IgD-negative memory B cell (primary cell): Measurements from ENCODE around the gene KAT2B. TPM values are rescaled to one million over a fixed set of nuclear protein-coding genes. Genes with fewer than 3 reads are reported as not detected.
"Not testable (repeated sequence)": the region's sequence is repeated elsewhere in the genome, so short reads cannot be mapped to it uniquely, and the experiment has no call there.

Experiments used
- H3K27ac Mint-ChIP-seq, 3 donors: one replicate each; pipeline ENCODE4 v1.8.0; 2020 to 2022; ENCODE audit warnings: mild to moderate bottlenecking in 3 of 3, mixed read lengths in 3 of 3, moderate library complexity in 1 of 3
- H3K27me3 Mint-ChIP-seq: one replicate; pipeline ENCODE4 v1.8.0; 2021; ENCODE audit warnings: mixed read lengths
- H3K36me3 Mint-ChIP-seq: one replicate; pipeline ENCODE4 v1.8.0; 2020; ENCODE audit warnings: mild to moderate bottlenecking, mixed read lengths
- H3K4me1 Mint-ChIP-seq, 3 donors: one replicate each; pipeline ENCODE4 v1.8.0; 2020 to 2022; ENCODE audit warnings: mixed read lengths in 3 of 3, mild to moderate bottlenecking in 1 of 3
- H3K4me3 Mint-ChIP-seq, 4 donors: one replicate each; pipeline ENCODE4 v1.8.0; 2020 to 2022; ENCODE audit warnings: mild to moderate bottlenecking in 4 of 4, mixed read lengths in 4 of 4, moderate library complexity in 3 of 4
- H3K9me3 Mint-ChIP-seq, 3 donors: one replicate each; pipeline ENCODE4 v1.8.0; 2020 to 2021; ENCODE audit warnings: mixed read lengths in 3 of 3, mild to moderate bottlenecking in 1 of 3
- polyA plus RNA-seq: library from polyadenylated mRNA; unstranded; fragments of 300-500 nt; fragmentation: Illumina TruSeq; gene quantifications from one replicate; pipeline ENCODE4 v1.2.3, GENCODE V29; 2021

The KAT2B gene
- 4.8 TPM for polyA plus RNA-seq

DNA sequence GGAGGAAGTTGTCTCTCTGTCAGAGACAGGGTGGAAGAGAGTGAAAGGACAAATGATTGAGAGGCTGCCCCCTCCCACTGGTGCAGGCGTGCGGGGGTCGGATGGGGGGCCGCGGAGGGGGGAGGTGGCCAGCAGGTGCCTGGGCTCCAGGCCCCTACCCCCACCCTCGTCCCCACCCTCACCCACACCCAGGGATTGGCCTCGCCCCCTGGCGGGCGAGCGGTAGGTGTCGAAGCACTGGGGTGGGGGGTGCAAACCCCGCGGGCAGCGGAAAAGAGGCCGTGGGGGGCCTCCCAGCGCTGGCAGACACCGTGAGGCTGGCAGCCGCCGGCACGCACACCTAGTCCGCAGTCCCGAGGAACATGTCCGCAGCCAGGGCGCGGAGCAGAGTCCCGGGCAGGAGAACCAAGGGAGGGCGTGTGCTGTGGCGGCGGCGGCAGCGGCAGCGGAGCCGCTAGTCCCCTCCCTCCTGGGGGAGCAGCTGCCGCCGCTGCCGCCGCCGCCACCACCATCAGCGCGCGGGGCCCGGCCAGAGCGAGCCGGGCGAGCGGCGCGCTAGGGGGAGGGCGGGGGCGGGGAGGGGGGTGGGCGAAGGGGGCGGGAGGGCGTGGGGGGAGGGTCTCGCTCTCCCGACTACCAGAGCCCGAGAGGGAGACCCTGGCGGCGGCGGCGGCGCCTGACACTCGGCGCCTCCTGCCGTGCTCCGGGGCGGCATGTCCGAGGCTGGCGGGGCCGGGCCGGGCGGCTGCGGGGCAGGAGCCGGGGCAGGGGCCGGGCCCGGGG lies at the start of gene KAT2B:
TSS of gene KAT2B (plus strand) at position 682 of the 783 bp plus-strand sequence. CDS start at position 714, 32 bp downstream.
- Mint-ChIP-seq H3K27ac (peak within 1 kb of the TSS; percentile 98 to 99 (median 98)), H3K4me3 (peak within 1 kb of the TSS; percentile 96 to 100 (median 98)), H3K27me3 (no peaks in the 10 kb centered on the region), H3K9me3 (no peaks in the 10 kb centered on the region), H3K36me3 (no peaks in the 10 kb centered on the region), H3K4me1 (peaks cover 30 to 35% (median 32%) of the 10 kb centered on the region in 3 donors)

DNA sequence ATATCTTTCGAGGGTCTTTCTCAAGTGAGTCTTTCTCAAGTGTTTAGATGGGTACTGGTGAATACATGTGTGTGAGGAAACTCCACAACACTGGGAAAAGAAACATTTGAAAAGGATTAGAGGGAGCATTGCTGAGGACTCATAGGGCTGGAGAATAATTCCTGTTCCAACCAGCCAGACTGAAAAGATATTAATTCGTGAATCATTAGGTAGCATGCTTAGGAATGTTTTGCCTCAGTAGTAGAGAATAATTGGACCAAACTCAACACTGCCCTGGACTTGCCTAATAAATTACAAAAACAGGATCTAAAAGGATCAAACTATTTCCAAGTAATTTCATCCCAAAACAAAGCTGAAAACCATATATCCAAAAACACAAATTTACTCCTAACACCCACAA lies 45.5 kb upstream of the KAT2B start:
- peaks cover 0 to 2% (median 0%) of the 10 kb centered on the region in 3 donors for H3K4me1 Mint-ChIP-seq
- peaks cover 2 to 6% (median 2%) of the 10 kb centered on the region in 3 donors for H3K9me3 Mint-ChIP-seq
- H3K4me3 Mint-ChIP-seq: no peak overlapping the region
- peaks cover 2% of the 10 kb centered on the region for H3K36me3 Mint-ChIP-seq
- H3K27ac Mint-ChIP-seq: no peak overlapping the region
- H3K27me3 Mint-ChIP-seq: no peaks in the 10 kb centered on the region

DNA sequence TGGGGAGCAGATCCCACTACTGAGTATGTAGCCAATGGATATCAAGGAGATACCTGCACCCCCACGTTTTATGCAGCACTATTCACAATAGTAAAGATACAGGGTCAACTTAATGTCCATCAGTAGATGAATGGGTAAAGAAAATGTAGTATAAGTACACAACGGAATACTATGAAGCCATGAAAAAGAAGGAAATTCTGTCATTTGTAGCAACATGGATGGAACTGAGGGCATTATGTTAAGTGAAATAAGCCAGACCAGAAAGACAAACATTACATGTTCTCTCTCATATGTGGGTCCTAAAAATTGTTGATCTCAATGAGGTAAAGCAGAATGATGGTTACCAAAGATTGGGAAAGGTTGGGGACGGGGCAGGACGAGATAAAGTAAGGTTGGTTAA lies 42.7 kb upstream of the KAT2B start:
- H3K4me3 Mint-ChIP-seq: no peak overlapping the region
- H3K36me3 Mint-ChIP-seq: peaks cover 2% of the 10 kb centered on the region
- peaks cover 2 to 6% (median 2%) of the 10 kb centered on the region in 3 donors for H3K9me3 Mint-ChIP-seq
- H3K4me1 Mint-ChIP-seq: no peaks in the 10 kb centered on the region
- no peak overlapping the region for H3K27ac Mint-ChIP-seq
- no peaks in the 10 kb centered on the region for H3K27me3 Mint-ChIP-seq

DNA sequence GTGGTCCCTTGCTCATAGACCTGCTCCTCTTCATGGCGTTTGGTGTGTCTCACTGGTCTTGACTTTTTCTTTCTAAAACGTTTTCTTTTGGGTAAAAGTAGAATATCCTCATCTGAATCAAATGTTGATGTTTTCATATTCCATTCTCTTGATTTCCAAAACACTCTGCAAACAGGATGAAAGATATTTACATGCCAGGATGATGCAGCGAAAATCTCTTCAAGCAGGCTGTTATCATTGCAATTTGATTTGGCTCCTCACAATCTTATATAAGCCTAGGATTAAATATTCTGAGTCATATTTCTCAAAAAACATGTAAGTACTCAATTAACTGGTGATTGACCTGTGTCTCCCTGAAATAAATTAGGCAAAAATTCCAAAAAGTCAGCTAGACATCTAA lies 38.3 kb upstream of the KAT2B start:
- Mint-ChIP-seq H3K27me3 (no peaks in the 10 kb centered on the region), H3K4me3 (no peak overlapping the region), H3K4me1 (no peaks in the 10 kb centered on the region), H3K27ac (no peak overlapping the region), H3K9me3 (peaks cover 0 to 6% (median 2%) of the 10 kb centered on the region in 3 donors), H3K36me3 (no peaks in the 10 kb centered on the region)

DNA sequence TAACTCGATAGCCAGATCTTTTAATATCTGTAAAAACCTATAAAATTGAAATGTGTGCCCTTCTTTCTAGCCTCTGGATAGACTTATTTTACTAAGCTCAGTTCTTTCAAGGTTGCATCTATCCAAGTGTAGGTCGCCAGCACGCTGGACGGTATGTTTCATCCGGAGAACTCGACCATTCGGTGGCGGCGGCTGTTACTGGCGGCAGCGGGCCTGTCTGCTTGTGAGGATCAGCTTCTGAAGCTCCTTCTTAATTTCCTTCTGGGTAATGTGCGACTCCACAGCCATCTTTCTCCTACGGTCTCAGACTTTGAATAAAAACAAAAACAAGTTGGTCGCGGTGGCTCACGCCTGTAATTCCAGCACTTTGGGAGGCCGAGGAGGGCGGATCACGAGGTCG lies 32.3 kb upstream of the KAT2B start:
- Mint-ChIP-seq H3K27me3 (no peaks in the 10 kb centered on the region), H3K9me3 (no peaks in the 10 kb centered on the region), H3K27ac (no peak overlapping the region), H3K4me1 (no peaks in the 10 kb centered on the region), H3K4me3 (no peak overlapping the region), H3K36me3 (no peaks in the 10 kb centered on the region)

DNA sequence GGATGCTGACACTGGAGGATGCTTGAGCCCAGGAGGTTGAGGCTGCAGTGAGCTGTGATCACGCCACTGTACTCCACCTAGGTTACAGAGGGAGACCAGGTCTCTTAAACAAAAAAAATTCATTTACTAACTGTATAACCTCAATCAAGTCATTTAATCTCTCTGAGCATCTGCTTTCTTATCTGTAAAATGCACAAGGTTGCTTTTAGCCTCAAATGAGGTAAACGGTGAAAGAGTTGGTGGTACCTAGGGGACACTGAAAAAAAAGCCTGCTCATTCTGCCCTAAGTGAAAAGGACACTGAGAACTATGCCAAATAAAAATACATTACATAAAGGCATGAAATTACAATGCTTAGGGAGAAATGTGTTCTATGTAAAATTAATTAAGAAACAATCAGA lies 31.6 kb upstream of the KAT2B start:
- no peaks in the 10 kb centered on the region for H3K9me3 Mint-ChIP-seq
- H3K27me3 Mint-ChIP-seq: no peaks in the 10 kb centered on the region
- H3K4me3 Mint-ChIP-seq: no peak overlapping the region
- no peak overlapping the region for H3K27ac Mint-ChIP-seq
- no peaks in the 10 kb centered on the region for H3K36me3 Mint-ChIP-seq
- H3K4me1 Mint-ChIP-seq: no peaks in the 10 kb centered on the region

DNA sequence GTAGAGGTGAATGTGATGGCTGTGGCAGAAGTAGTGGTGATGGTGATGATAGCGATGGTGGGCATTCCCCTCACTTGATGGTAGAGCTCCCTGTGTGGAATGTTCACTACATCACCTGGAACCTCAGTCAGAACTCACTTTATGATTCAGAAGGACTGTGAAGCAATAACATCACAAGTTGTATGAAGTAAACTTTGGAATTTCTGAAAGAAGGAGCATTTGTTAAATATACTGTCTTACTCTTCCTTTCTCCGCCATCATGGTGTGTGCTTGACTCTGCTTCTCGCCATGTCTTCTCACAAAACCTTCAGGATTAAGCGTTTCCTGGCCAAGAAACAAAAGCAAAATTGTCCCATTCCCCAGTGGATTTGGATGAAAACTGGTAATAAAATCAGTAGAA lies 28.1 kb upstream of the KAT2B start, which contains the start of gene PP2D1:
TSS of gene PP2D1 (minus strand) at position 101 of the 400 bp plus-strand sequence. CDS start 192 bp downstream, outside the sequence.
- Mint-ChIP-seq H3K4me3 (no peak within 1 kb of the TSS), H3K27me3 (no peaks in the 10 kb centered on the region), H3K27ac (no peak within 1 kb of the TSS), H3K9me3 (no peaks in the 10 kb centered on the region), H3K4me1 (no peaks in the 10 kb centered on the region), H3K36me3 (no peaks in the 10 kb centered on the region)

DNA sequence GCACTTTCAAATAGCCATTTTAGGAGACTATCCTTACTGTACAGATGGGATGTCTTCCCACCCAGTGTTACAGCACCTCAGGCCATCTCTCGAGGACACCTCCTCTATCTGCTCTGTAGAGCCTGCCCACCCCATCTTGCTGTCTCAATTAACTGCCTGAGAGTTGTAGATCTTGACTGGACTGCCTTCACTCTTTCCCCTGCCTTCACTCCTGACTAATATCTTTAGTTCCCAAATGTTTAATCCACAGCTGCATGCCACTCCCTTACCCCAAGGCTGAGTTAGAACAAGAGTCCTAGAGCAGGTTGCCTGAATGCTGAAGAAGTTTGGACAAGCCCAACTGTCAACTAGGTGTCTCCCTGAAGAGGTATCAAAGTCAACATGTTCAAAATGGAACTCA lies 26.9 kb upstream of the KAT2B start:
- Mint-ChIP-seq H3K4me1 (no peaks in the 10 kb centered on the region), H3K9me3 (no peaks in the 10 kb centered on the region), H3K27me3 (no peaks in the 10 kb centered on the region), H3K36me3 (no peaks in the 10 kb centered on the region), H3K27ac (no peak overlapping the region), H3K4me3 (no peak overlapping the region)

DNA sequence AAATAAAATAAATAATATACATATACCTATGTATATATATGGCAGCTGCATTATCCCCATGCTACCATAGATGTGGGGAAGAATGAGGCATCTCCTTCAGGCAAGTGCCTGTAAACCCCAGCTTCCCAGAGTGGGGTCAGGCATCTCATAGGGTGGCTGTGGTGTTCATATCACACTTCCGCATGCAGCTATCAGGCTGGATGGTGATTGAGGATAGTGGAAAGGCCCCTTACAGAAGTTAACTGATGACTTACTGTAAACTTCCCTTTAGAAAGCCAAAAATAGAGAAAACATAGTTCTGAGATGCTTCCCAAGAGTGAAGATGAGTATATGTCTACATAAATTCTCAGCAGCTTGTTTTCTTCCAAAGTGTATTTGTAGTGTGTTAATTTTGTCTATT lies 24.7 kb upstream of the KAT2B start:
- H3K27me3 Mint-ChIP-seq: no peaks in the 10 kb centered on the region
- no peak overlapping the region for H3K27ac Mint-ChIP-seq
- H3K4me3 Mint-ChIP-seq: no peak overlapping the region

DNA sequence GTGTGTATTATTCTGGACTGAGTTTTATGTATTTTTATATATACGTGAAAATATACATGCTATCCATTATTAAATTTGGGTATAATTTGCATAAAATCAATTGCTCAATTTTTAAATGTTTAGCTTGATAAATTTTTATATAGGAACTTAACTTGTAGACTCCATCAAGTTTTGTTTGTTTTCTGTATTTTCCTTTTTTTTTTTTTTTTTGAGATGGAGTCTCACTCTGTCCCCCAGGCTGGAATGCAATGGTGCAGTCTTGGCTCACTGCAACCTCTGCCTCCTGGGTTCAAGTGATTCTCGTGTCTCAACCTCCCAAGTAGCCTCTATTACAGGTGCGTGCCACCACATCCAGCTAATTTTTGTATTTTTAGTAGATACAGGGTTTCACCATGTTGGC lies 24.2 kb upstream of the KAT2B start:
- peak overlapping the region in 1 of 3 donors; percentile 16 for H3K27ac Mint-ChIP-seq
- H3K4me1 Mint-ChIP-seq, H3K4me3 Mint-ChIP-seq, H3K36me3 Mint-ChIP-seq, H3K9me3 Mint-ChIP-seq, H3K27me3 Mint-ChIP-seq: not testable (repeated sequence)

More for the DNA sequence above, 24.7 kb upstream of the KAT2B start:
- no peaks in the 10 kb centered on the region for H3K36me3 Mint-ChIP-seq
- no peaks in the 10 kb centered on the region for H3K9me3 Mint-ChIP-seq
- no peaks in the 10 kb centered on the region for H3K4me1 Mint-ChIP-seq

DNA sequence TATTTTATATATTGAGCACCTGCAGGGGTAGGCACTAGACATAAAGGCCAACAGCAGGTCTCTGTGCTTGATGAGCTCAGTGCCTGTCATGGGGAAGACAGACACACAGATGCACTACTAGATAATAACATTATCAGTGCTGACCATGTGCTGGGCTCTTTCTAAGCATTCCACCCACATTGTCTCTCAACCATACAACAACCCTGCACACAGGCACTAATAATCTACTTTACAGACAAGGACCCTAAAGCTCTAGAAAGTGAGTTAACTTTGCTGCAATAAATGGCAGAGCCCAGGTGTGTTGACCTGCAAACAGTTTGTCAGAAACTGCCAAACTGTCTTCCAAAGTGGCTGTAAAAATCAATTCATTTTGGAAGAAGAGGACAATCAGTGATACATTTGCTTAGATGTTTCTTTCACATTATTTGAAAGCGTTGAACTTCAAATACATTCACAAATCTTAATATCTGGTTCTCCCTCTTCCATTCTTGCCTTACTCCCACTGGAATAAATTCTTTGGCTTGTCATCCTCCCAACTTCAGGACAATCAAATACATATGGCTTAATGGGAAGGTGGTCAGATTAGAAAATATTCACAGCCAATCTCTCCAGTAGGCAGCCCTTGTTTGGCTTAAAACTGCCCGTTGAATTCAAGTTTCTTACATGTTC lies 17.2 kb upstream of the KAT2B start:
- Mint-ChIP-seq H3K27ac (peak overlapping the region in 2 of 3 donors; percentile 1 to 66), H3K9me3 (no peaks in the 10 kb centered on the region), H3K27me3 (peaks cover 2% of the 10 kb centered on the region), H3K4me1 (peaks cover 6 to 15% (median 8%) of the 10 kb centered on the region in 3 donors), H3K4me3 (no peak overlapping the region), H3K36me3 (no peaks in the 10 kb centered on the region)

DNA sequence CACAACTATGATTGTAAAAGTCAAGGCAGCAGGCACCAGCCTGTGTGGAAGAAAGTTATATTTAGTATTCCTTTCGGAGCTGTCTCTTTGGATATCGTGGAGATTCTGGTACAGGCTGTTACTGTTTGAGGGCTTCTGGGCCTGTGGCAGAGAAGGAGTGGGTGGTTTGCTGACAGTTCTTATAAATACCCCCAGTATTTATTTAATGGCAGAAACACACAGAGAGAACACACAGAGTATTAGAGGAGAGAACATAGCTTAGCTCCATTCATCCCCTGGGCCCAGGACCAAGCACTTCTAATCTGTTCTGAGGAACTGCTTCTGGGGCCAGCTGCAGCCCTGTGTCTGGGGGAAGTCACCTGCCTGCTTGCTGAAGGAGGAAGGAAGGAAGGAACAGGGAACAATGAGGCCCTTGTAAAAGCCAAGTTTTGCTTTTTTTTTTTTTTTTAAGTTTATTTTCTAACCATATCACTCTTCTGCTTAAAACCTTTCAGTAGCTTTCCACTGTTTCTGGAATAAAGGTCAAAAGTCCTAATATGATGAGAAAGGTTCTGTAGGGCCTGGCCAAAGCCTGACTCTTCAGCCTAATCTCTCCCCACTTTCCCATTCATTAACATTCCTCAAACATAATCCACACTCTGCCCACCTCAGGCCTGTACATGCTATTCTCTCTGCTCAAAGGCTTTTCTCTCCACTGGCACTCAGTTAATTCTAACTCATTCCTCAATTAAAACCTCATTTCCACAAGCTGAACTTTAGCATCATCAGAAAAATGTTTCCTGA lies 16.4 kb upstream of the KAT2B start:
- Mint-ChIP-seq H3K27me3 (peaks cover 2% of the 10 kb centered on the region), H3K27ac (peak overlapping the region in 2 of 3 donors; percentile 1 to 66), H3K4me1 (peaks cover 6 to 15% (median 8%) of the 10 kb centered on the region in 3 donors), H3K4me3 (peak overlapping the region in 1 of 4 donors; percentile 56), H3K9me3 (no peaks in the 10 kb centered on the region), H3K36me3 (no peaks in the 10 kb centered on the region)

DNA sequence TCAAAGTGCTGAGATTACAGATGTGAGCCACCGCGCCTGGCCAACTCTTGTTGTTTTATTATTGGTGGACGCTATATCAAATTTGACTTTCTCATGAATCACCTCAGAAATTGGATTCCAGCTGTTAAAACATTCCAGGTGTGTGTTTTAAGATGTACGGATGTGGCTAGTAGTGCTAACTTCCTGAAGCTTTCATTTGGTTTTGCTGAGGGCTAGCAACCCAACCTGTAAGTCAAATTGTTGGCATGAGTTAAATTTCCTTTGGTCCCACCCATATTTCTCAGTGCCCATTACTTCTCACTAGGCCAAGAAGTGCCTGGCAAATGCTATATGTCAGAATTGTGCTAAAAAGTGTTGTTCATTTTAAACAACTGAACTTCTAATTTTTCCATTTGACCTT lies 13.1 kb upstream of the KAT2B start:
- Mint-ChIP-seq H3K4me1 (peaks cover 6 to 15% (median 8%) of the 10 kb centered on the region in 3 donors), H3K27me3 (peaks cover 2% of the 10 kb centered on the region), H3K27ac (no peak overlapping the region), H3K4me3 (no peak overlapping the region), H3K9me3 (no peaks in the 10 kb centered on the region), H3K36me3 (no peaks in the 10 kb centered on the region)

DNA sequence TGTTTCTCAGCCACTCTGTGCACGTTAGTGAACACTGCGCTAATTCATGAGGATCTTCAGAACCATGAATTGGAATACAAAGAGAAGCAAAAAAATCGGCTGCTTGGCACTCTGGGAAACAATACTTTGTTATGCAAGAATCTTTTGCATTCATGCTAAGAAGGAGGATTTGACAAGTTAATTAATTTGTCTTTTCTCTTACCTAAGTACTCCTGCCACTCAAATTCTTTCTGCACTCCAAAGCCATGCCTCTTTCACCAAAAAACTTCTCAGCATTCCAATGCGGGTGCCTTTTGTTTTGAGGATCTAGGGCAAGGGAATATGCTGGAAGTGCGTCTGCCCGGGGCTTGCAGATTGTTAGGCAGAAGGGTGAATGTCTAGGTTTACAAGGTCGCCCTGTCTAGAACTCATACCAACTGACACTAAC lies 11.3 kb upstream of the KAT2B start:
- Mint-ChIP-seq H3K4me1 (peaks cover 2 to 5% (median 3%) of the 10 kb centered on the region in 3 donors), H3K4me3 (no peak overlapping the region), H3K27me3 (peaks cover 2% of the 10 kb centered on the region), H3K36me3 (no peaks in the 10 kb centered on the region), H3K9me3 (no peaks in the 10 kb centered on the region), H3K27ac (no peak overlapping the region)

DNA sequence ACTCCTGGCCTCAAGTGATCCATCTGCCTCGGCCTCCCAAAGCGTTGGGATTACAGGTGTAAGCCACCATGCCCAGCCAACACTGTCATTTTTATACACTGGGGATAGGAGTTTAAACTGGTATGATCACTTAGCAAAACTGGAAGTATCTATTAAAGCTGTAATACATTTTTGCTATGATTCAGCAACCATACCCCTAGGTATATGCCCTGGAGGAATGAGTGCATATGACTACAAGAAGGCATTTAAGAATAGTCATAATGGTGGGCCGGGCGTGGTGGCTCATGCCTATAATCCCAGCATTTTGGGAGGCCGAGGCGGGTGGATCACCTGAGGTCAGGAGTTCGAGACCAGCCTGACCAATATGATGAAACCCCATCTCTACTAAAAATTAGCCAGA lies 8.3 kb upstream of the KAT2B start:
- H3K4me3 Mint-ChIP-seq: not testable (repeated sequence)

More for the DNA sequence above, 8.3 kb upstream of the KAT2B start:
- not testable (repeated sequence) for H3K9me3 Mint-ChIP-seq, H3K36me3 Mint-ChIP-seq, H3K27ac Mint-ChIP-seq, H3K27me3 Mint-ChIP-seq, H3K4me1 Mint-ChIP-seq
